Fibroblast of skin of scalp (primary cell): ENCODE measurements around the gene IFNG.

ENCODE experiments used
- DNase-seq: peaks from one replicate; pipeline ENCODE4 v3.0.0-alpha.2; 2013

IFNG gene

DNA sequence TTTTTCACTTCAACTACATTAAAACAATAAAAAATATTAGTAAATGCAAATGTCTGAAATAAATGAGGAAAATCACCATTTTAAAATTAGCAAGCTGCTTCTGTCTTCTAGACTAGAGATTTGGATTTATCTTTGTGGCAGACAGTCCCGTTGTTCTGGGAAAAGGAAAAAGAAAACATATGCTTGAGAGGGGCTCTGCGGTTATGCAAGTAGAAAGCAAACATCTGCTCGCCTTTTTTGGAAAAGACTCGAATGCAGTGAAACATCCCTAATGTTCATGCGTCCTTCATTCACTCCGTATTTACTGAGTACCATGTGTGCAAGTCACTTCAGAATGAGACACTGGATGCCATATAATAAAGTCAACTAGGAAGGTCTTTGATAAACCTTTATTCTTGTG lies 44.9 kb downstream of the IFNG start:
- DNase-seq, result no peak

DNA sequence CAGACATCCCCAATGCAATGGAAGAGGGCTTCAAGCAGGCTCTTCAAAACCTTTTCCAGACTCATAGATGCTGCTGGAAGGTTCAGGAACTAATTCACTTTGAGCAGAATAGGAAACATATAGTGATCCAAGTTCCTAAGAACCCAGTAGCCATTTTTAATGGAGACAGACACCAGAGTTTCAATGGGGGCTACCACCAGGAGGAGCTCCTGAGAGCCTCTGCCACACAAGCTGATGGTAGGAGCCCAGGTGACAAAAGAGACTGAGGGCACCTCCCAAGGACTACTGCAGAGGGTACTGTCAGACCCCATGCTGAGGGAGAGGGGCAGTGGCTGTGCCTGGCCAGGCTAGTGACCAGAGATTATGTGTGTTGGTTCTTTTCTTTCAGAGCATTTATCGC lies 45.9 kb downstream of the IFNG start:
- DNase-seq, result no peak

DNA sequence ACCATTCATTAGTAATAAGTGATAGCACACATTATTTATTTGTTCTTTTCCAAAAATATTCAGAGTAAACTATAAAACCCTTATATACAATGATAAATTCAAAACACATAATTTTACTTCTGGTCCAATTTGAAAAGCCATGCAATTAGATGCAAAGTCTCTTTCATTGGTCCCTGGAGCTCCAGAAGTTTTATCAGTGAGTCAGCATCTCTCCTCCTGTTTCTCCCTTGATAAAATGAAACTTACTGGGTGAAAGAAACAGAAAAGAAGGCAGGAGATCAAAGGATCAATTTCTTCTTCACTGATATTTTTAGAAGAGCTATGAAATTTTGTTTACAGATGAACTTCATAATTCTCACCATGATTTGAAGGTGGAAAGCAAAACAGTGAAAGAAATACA lies 47.5 kb downstream of the IFNG start:
- DNase-seq, result peak; percentile 5

DNA sequence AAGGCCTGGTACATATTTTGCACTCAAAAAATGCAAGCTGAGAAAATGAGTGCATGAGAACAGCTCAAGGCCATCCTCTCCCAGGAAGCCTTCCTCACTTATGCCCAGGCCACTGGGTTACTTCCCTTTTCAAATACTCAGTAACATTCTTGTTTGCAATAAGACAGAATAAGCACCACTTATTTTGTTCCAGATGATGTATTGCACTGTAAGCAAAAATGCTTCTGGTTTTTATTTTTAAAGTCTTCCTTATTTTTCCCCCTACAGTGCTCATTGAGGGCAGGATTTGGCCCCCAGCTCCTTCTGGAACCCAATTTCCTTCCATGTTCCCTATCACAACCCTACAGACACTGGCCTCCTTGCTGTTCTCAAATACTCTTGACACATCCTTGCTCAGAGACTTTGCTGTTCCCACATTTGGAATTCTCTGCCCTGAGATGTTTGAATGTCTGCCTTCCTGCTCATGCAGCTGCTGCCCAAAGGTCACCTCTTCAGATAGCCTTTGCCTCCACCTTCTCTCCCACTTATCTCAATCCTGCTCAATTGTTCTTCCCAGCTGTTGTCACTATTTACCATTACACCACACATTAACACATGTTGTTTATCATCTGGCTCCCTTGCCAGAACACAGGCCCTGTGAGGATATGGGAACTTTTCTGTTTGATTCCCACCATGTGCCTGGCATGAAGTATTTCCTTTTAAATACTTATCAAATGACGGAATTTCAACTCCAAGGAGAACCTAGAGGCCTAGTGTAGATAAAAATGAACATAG lies 49.9 kb downstream of the IFNG start:
- no peak for DNase-seq

DNA sequence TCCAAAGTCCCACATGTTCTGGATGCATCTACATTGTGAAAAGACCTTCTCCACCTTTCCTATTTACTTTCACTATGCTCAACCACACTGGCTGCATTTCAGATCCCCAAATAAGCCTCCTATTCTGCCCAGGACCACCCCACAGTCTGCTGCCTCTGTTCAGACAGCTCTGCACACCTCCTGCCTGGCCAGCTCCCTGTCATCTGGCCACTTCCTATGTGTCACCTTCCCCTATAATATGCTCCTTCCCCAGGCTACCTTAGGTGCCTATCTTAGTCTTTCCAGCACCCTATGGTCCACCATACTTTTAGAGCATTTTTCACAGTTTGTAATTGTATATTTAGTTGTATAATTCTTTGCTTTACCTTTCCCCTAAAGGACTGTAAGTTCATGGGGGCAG lies 50.5 kb downstream of the IFNG start:
- DNase-seq, result no peak

DNA sequence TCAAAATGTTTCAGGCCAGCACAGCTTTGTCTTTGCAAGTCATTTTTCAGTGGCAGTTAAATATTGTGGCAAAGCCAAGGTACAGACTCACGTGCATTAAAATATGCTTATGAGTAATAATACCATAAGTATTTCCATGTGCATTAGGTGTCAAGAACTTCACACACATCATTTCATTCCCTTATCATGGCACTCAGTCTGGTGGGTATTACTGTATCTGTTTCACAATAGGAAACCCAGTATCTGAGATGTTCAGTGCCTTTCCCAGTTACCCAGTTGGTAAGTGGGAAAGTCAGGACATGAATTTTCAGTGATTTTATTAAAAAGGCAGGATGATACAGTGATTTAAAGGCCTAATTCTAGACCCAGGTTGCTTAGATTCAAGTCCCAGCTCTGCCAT lies 52.9 kb downstream of the IFNG start:
- no peak for DNase-seq

DNA sequence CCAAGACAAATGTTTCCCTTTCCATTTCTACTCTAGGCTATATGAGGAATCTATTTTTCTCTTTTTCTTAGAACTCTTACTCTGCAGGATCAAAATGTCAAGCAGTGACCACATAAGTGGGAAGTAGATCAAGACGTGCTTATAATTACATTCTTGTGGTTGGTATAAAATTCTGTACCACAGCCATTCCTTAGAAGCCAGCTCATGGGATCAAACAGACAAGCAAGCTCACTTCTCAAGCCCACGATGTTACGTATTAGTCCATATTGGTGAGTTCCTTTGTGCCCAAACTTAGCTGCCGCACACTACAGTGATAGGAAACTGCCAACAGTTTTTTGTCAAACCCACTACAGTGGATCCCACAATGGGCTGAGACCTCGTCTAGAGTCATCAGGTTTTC lies 53.4 kb downstream of the IFNG start:
- DNase-seq, result peak; percentile 59
